NCI-H524 treated with DMSO at 0.1 percent for 48 hours (cell line): ENCODE results near the gene LGI4.

ENCODE experiments used
- DNase-seq: peaks from one replicate; lab custom pipeline; 2025; lab: John Stamatoyannopoulos, UW

Gene LGI4

GRCh38 chr19:35085947-35086346 lies 48.9 kb downstream of the LGI4 start:
- no peak for DNase-seq

GRCh38 chr19:35084509-35084762 lies 50.4 kb downstream of the LGI4 start:
- no peak for DNase-seq

GRCh38 chr19:35083691-35084508 lies 51.0 kb downstream of the LGI4 start:
- no peak for DNase-seq

- DNase-seq = no peak
Measured at GRCh38 chr19:35081201-35081600, 53.7 kb downstream of the LGI4 start.

DNA sequence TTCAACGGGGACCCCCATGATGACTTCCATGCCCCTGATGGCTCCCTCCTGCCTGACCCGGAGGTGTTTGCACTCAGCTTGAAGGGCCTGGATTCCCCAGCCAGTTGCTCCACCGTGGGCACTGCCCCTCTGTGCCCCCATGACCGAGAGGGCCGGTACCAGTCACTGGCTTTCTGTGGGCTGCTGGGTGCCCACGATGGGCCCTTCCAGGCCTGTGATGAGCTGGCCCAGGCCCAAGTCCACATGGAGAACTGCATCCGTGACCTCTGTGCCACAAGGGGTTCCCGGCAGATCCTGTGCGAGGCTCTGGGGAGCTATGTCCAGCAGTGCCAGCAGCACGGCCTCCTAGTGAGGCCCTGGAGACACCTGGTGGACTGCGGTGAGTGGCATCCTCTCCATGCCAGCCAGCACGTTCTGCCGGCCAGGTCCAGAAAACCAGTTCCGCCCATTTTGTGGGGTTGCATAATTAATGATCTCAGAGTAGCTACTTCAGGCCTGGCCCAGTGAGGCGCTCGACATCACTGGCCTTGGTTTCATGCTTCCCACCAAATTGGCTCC lies 54.2 kb downstream of the LGI4 start:
- DNase-seq = no peak

GRCh38 chr19:35079826-35080225 lies 55.0 kb downstream of the LGI4 start:
- DNase-seq = no peak

GRCh38 chr19:35077411-35078223 lies 57.2 kb downstream of the LGI4 start:
- no peak for DNase-seq

DNA sequence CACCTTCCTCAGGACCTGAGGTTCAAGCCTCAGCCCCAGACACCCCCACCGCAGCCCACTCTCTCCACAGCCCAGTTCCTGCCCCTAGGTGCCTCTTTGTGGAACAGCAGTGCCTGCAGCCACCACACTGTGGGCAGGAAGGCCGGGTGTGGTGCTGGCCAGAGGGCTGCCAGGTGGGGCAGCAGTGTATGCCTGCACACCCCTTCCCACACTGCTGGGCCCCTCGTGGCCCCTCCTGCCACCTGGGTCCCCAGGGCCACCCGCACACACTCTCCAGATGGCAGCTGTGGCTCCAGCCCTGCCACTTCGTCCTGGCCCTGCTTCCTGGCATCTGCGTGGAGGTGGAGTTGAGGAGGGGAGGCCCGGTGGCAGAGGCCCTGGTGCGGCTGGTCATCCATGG lies 58.2 kb downstream of the LGI4 start:
- peak; percentile 33 for DNase-seq

DNA sequence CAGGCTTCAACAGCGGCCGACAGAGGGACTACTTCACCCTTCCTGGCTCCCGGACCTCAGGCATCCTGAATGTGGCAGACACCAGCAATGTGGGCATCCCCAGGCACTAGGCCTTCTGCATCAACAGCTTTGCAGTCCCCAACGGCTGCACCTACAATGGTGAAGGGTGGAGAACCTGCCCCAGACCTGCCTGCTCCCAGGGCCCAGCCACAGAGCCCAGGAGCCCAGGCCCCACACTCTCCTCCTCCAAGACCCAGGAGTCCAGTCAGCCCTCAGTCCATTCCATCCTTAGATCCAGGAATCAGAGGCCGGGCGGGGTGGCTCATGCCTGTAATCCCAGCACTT lies 58.9 kb downstream of the LGI4 start:
- no peak for DNase-seq

DNA sequence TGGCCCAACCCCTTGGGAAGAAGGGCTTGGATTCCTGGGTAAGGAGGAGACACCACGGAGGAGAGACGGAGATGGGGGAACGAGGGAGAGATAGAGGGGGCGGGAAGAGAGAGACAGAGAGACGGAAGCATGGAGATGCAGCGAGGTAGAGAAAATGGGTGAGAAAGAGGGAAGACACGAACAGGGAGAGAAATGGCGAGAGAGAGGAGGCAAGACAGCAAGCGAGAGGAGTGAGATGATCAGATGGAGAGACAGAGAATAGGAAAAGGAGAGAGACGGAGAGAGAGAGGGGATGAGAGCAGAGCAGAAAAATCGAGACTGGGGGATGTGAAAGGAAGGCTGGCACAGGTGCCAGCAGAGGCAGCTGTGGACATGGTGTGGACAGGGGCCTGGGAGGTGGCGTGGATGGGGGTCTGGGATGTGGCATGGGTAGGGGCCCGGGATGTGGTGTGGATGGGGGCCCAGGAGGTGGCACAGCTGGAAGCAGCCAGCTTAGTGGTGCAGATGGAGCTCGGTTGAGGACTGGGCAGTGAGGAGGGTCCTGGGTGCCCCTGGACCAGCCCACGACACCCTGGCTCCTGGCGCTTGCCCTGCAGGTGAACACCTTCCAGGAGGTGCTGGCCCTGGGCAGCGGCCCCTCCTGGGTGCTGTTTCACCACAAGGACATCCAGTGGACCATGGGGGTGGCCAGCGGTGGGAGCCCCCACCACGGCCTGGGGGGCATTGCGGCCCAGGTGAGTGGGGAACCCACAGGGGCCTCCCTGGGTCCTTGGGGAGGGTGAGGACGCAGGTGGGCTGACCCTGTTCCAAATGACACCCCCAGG lies 59.4 kb downstream of the LGI4 start:
- DNase-seq = no peak
